A549 (cell line): ENCODE measurements around the gene CARMIL1.

Source experiments
- CHD2 ChIP-seq: fragments of 150-350 bp; IDR thresholded peaks from 2 replicates; pipeline ENCODE4 v1.6.1; 2014; ENCODE audit warnings: low read length; ENCODE audit not compliant: partially characterized antibody
- EP300 ChIP-seq, 2 experiments: fragments of >200 bp; sonication (Bioruptor Twin); formaldehyde crosslinking; IDR thresholded peaks; 2 replicates in 1 of 2; 3 replicates in 1 of 2; pipeline ENCODE4 v1.6.1; 2016 to 2017
- KDM5A ChIP-seq: fragments of 200-600 bp; sonication (generic); IDR thresholded peaks from 2 replicates; pipeline ENCODE4 v1.6.1; 2016; ENCODE audit warnings: antibody characterized with exemption, mild to moderate bottlenecking
- NR3C1 ChIP-seq: fragments of >200 bp; sonication (Bioruptor Twin); formaldehyde crosslinking; IDR thresholded peaks from 3 replicates; pipeline ENCODE4 v1.6.1; 2017
- POLR2A ChIP-seq: IDR thresholded peaks from 2 replicates; pipeline ENCODE4 v1.6.1; 2012; ENCODE audit warnings: mild to moderate bottlenecking, low read length
- RAD21 ChIP-seq, 2 experiments: fragments of >200 bp in 1 of 2; sonication (Bioruptor Twin) in 1 of 2; formaldehyde crosslinking in 1 of 2; IDR thresholded peaks in 1 of 2; conservative IDR thresholded peaks in 1 of 2; 2 replicates in 1 of 2; 3 replicates in 1 of 2; pipeline ENCODE4 v1.6.1; 2012 to 2018; ENCODE audit warnings: inconsistent platforms in 1 of 2
- RCOR1 ChIP-seq: fragments of 150-350 bp; IDR thresholded peaks from 2 replicates; pipeline ENCODE4 v1.6.1; 2014; ENCODE audit warnings: antibody characterized with exemption, low read length, low read depth
- TF ChIP-seq, protein P1 (sequence below): IDR thresholded peaks from 2 replicates; pipeline ENCODE4 v1.6.1; 2012; ENCODE audit warnings: low read depth, borderline replicate concordance
- TF ChIP-seq, protein P2 (sequence below): fragments of >200 bp; sonication (Bioruptor Twin); formaldehyde crosslinking; IDR thresholded peaks from 3 replicates; pipeline ENCODE4 v1.5.1; 2016

GRCh38 chr6:25613415-25613814 lies 334.2 kb downstream of the CARMIL1 start:
- TF ChIP-seq CHD2 (no peak), EP300 (IDR thresholded peaks at IDR 0.05) (no peak), KDM5A (no peak), RAD21 (conservative IDR thresholded peaks at IDR 0.05 in 1 of 2, IDR thresholded peaks at IDR 0.05 in 1 of 2) (no peak), POLR2A (no peak), RCOR1 (no peak), NR3C1 (no peak)
- TF ChIP-seq, protein P1, sequence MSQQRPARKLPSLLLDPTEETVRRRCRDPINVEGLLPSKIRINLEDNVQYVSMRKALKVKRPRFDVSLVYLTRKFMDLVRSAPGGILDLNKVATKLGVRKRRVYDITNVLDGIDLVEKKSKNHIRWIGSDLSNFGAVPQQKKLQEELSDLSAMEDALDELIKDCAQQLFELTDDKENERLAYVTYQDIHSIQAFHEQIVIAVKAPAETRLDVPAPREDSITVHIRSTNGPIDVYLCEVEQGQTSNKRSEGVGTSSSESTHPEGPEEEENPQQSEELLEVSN = no peak
- TF ChIP-seq, protein P2, sequence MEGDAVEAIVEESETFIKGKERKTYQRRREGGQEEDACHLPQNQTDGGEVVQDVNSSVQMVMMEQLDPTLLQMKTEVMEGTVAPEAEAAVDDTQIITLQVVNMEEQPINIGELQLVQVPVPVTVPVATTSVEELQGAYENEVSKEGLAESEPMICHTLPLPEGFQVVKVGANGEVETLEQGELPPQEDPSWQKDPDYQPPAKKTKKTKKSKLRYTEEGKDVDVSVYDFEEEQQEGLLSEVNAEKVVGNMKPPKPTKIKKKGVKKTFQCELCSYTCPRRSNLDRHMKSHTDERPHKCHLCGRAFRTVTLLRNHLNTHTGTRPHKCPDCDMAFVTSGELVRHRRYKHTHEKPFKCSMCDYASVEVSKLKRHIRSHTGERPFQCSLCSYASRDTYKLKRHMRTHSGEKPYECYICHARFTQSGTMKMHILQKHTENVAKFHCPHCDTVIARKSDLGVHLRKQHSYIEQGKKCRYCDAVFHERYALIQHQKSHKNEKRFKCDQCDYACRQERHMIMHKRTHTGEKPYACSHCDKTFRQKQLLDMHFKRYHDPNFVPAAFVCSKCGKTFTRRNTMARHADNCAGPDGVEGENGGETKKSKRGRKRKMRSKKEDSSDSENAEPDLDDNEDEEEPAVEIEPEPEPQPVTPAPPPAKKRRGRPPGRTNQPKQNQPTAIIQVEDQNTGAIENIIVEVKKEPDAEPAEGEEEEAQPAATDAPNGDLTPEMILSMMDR = no peak
